Omental fat pad (tissue), 4 donors: ENCODE results near the gene TGIF2LY. TPM values are rescaled to one million over a fixed set of nuclear protein-coding genes. Genes with fewer than 3 reads are reported as not detected.
"Not testable (repeated sequence)": the region's sequence is repeated elsewhere in the genome, so short reads cannot be mapped to it uniquely, and the experiment has no call there.

ENCODE experiments used
- ATAC-seq: fragments of 150-250 bp; one replicate; pipeline ENCODE4 v1.9.1; 2016; ENCODE audit warnings: mild to moderate bottlenecking, moderate library complexity; ENCODE audit not compliant: low FRiP score
- DNase-seq: peaks from one replicate; pipeline ENCODE4 v3.0.0-alpha.2; 2019; ENCODE audit warnings: low spot score
- small RNA-seq: library from RNA; depleted of rRNA; stranded (forward); fragments of <200 nt; gene quantifications from one replicate; pipeline ENCODE3, GENCODE V24; 2016
- total RNA-seq, 4 donors: library from RNA; depleted of rRNA; stranded (reverse); fragments of >200 nt; gene quantifications; one replicate each; pipeline ENCODE4 v1.1.0, GENCODE V29; 2016

Gene TGIF2LY
- not detected for total RNA-seq

- not testable (repeated sequence) for ATAC-seq, DNase-seq
These were observed at the start of gene TGIF2LY for GRCh38 chrY:3578767-3579166. TGIF2LY (plus strand) TSS chrY:3579067; CDS start chrY:3579245, 178 bp downstream.

Small RNA genes within 50 kb of the gene (small RNA-seq; reads per million reads assigned to genes)
- gene PRRC2CP1: not detected
